HepG2 (cell line): ENCODE results near the gene RRP12. TPM values are rescaled to one million over a fixed set of nuclear protein-coding genes. Genes with fewer than 3 reads are reported as not detected.

ENCODE experiments used
- ATF1 ChIP-seq: IDR thresholded peaks from 2 replicates; pipeline ENCODE4 v1.6.1; 2016; ENCODE audit warnings: mild to moderate bottlenecking, control low read depth
- BORCS8-MEF2B ChIP-seq: sonication (generic); formaldehyde crosslinking; IDR thresholded peaks from 2 replicates; pipeline ENCODE4 v1.8.0; 2022; ENCODE audit warnings: mild to moderate bottlenecking, missing genetic modification reagents
- CBX2 ChIP-seq, 2 experiments: fragments of 200-600 bp in 1 of 2; sonication (generic); formaldehyde crosslinking in 1 of 2; IDR thresholded peaks; 2 replicates each; pipeline versions ENCODE4 v1.7.0 to v1.8.1; 2018 to 2022; ENCODE audit warnings: low read depth in 2 of 2, low read length in 1 of 2, mild to moderate bottlenecking in 1 of 2, missing genetic modification reagents in 1 of 2
- ELF1 ChIP-seq: sonication (generic); formaldehyde crosslinking; IDR thresholded peaks from 2 replicates; pipeline ENCODE4 v1.4.0; 2020; ENCODE audit warnings: missing genetic modification reagents
- FOXJ3 ChIP-seq: sonication (generic); formaldehyde crosslinking; IDR thresholded peaks from 2 replicates; pipeline ENCODE4 v1.4.0; 2020; ENCODE audit warnings: missing genetic modification reagents, mild to moderate bottlenecking, borderline replicate concordance
- HMG20B ChIP-seq: conservative IDR thresholded peaks from 2 replicates; pipeline ENCODE4 v1.6.1; 2016; ENCODE audit warnings: missing genetic modification reagents, missing compliant biosample characterization
- JUNB ChIP-seq: sonication (generic); formaldehyde crosslinking; IDR thresholded peaks from 2 replicates; pipeline ENCODE4 v1.8.0; 2022; ENCODE audit warnings: missing genetic modification reagents, mild to moderate bottlenecking, borderline replicate concordance
- KDM5B ChIP-seq: sonication (generic); formaldehyde crosslinking; IDR thresholded peaks from 2 replicates; pipeline ENCODE4 v1.4.0; 2020; ENCODE audit warnings: missing genetic modification reagents, mild to moderate bottlenecking, borderline replicate concordance
- KMT2B ChIP-seq: IDR thresholded peaks from 2 replicates; pipeline ENCODE4 v1.6.1; 2016; ENCODE audit warnings: missing genetic modification reagents, missing compliant biosample characterization
- MBNL3 ChIP-seq: fragments of 250-450 bp; sonication (Bioruptor Pico); conservative IDR thresholded peaks from 2 replicates; pipeline ENCODE4 v1.8.0; 2022; ENCODE audit warnings: mild to moderate bottlenecking, inconsistent platforms
- RBAK ChIP-seq: sonication (generic); formaldehyde crosslinking; IDR thresholded peaks from 2 replicates; pipeline ENCODE4 v1.5.1; 2020; ENCODE audit warnings: mild to moderate bottlenecking, missing genetic modification reagents
- SOX5 ChIP-seq: IDR thresholded peaks from 2 replicates; pipeline ENCODE4 v1.6.1; 2016; ENCODE audit warnings: borderline replicate concordance
- SRF ChIP-seq: IDR thresholded peaks from 2 replicates; pipeline ENCODE4 v1.6.1; 2011; ENCODE audit warnings: mild to moderate bottlenecking, low read depth, low read length, moderate library complexity
- ZNF160 ChIP-seq: sonication (generic); formaldehyde crosslinking; IDR thresholded peaks from 2 replicates; pipeline ENCODE4 v1.8.0; 2022; ENCODE audit warnings: mild to moderate bottlenecking, inconsistent platforms, missing genetic modification reagents
- ZNF274 ChIP-seq: sonication (generic); formaldehyde crosslinking; IDR thresholded peaks from 2 replicates; pipeline ENCODE4 v1.5.1; 2020; ENCODE audit warnings: mild to moderate bottlenecking, missing genetic modification reagents
- ZNF430 ChIP-seq: sonication (generic); formaldehyde crosslinking; IDR thresholded peaks from 2 replicates; pipeline ENCODE4 v1.9.0; 2021; ENCODE audit warnings: mild to moderate bottlenecking, missing genetic modification reagents
- ZNF496 ChIP-seq: sonication (generic); formaldehyde crosslinking; IDR thresholded peaks from 2 replicates; pipeline ENCODE4 v1.8.1; 2023; ENCODE audit warnings: mild to moderate bottlenecking, moderate library complexity, missing genetic modification reagents; ENCODE audit not compliant: insufficient replicate concordance
- ZNF546 ChIP-seq: sonication (generic); formaldehyde crosslinking; conservative IDR thresholded peaks from 2 replicates; pipeline ENCODE4 v1.8.1; 2023; ENCODE audit warnings: mild to moderate bottlenecking, missing genetic modification reagents
- ZNF577 ChIP-seq: sonication (generic); formaldehyde crosslinking; IDR thresholded peaks from 2 replicates; pipeline ENCODE4 v1.4.0; 2020; ENCODE audit warnings: mild to moderate bottlenecking, low read depth, missing genetic modification reagents, borderline replicate concordance
- ZNF788 ChIP-seq: sonication (generic); formaldehyde crosslinking; IDR thresholded peaks from 2 replicates; pipeline ENCODE4 v1.5.0; 2020; ENCODE audit warnings: mild to moderate bottlenecking, missing genetic modification reagents, borderline replicate concordance
- polyA plus RNA-seq, 8 experiments: library from polyadenylated mRNA; depleted of rRNA in 3 of 8; stranded (reverse) in 7 of 8; unstranded in 1 of 8; fragments of >200 nt; fragmentation: Illumina TruSeq in 4 of 8; extraction: Trizol in 4 of 8; gene quantifications; 2 replicates each; pipeline versions ENCODE4 v1.2.1 to v1.2.3, GENCODE V29; 2011 to 2016; ENCODE audit warnings: low read depth in 4 of 8, missing spikeins in 1 of 8, mixed read lengths in 1 of 8; ENCODE audit not compliant: insufficient read depth in 1 of 8
- total RNA-seq, 5 experiments: library from RNA; depleted of rRNA; stranded (reverse); fragments of >200 nt; fragmentation: Illumina TruSeq; extraction: Trizol; gene quantifications; 2 replicates each; pipeline ENCODE4 v1.2.3, GENCODE V29; 2016; ENCODE audit warnings: low read depth in 1 of 5
- TF ChIP-seq, protein P1 (sequence below): sonication (generic); formaldehyde crosslinking; IDR thresholded peaks from 2 replicates; pipeline ENCODE4 v1.4.0; 2020; ENCODE audit warnings: missing genetic modification reagents
- TF ChIP-seq, protein P2 (sequence below): IDR thresholded peaks from 2 replicates; pipeline ENCODE4 v1.6.1; 2016; ENCODE audit warnings: missing biosample characterization, missing genetic modification reagents, low read depth
- TF ChIP-seq, protein P3 (sequence below): sonication (generic); formaldehyde crosslinking; IDR thresholded peaks from 2 replicates; pipeline ENCODE4 v1.4.0; 2020; ENCODE audit warnings: mild to moderate bottlenecking, missing genetic modification reagents, borderline replicate concordance
- TF ChIP-seq, protein P4 (sequence below): sonication (generic); formaldehyde crosslinking; IDR thresholded peaks from 2 replicates; pipeline ENCODE4 v1.8.1; 2023; ENCODE audit warnings: mild to moderate bottlenecking, missing genetic modification reagents

Gene RRP12
- total and polyA plus RNA-seq, 2 of the 13 experiments (the other 11 are each of a cell fraction or from before 2014, with no cell fraction given): 13.2 to 39.4 TPM

DNA sequence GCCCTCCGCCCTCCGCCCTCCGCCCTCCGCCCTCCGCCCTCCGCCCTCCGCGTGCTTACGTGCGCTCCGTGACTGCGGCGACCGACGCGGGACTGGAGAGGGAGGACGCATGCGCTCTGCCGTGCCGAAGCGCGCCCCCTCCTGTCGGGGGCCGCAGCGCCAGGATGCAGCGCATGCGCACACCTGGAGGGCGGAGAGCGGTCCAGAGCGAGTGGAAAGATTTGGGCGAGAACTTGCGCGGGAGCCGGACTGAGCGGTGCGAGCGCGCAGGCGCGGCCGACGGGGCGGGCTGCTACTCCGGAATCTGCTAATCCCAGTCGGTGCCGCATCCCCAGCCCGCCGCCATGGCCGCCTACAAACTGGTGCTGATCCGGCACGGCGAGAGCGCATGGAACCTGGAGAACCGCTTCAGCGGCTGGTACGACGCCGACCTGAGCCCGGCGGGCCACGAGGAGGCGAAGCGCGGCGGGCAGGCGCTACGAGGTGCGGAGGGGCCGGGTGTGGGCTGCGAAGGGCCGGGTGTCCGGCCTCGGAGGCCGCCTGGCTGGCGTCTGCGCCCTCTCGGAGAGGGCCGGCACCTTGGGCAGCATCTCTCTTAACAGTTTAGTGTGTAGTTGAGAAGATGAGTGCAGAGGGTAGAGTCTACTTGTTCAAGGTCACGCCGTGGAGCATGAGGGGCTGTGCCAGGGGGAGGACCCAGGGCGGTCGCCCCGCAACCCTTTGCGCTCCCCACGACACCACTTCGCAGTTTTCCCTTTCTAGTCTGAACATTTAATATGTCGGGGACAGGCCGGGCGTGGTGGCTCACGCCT lies 25.0 kb upstream of the RRP12 start, which contains the start of gene PGAM1 (continued):
- TF ChIP-seq, protein P1, sequence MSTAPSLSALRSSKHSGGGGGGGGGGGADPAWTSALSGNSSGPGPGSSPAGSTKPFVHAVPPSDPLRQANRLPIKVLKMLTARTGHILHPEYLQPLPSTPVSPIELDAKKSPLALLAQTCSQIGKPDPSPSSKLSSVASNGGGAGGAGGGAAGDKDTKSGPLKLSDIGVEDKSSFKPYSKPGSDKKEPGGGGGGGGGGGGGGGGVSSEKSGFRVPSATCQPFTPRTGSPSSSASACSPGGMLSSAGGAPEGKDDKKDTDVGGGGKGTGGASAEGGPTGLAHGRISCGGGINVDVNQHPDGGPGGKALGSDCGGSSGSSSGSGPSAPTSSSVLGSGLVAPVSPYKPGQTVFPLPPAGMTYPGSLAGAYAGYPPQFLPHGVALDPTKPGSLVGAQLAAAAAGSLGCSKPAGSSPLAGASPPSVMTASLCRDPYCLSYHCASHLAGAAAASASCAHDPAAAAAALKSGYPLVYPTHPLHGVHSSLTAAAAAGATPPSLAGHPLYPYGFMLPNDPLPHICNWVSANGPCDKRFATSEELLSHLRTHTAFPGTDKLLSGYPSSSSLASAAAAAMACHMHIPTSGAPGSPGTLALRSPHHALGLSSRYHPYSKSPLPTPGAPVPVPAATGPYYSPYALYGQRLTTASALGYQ (CRISPR knock-in tag): no peak
- no peak for TF ChIP-seq RBAK (CRISPR knock-in tag)
- peak; percentile 52 for TF ChIP-seq KMT2B
- TF ChIP-seq MBNL3 (CRISPR knock-in tag): no peak
- no peak for TF ChIP-seq FOXJ3
- TF ChIP-seq ZNF274 (CRISPR knock-in tag): peak; percentile 21
- TF ChIP-seq CBX2 (IDR thresholded peaks at IDR 0.05; ENCODE audit: low read depth, low read length): no peak
- no peak for TF ChIP-seq CBX2 (CRISPR knock-in tag; IDR thresholded peaks at IDR 0.05; ENCODE audit: low read depth)
- 0 out of 2 replicates have a peak, but pooled peaks have one; percentile 34 for TF ChIP-seq ELF1 (CRISPR knock-in tag)
- peak; percentile 52; the same call in 1 of the 2 replicates for TF ChIP-seq ZNF788 (CRISPR knock-in tag)
- TF ChIP-seq ZNF496 (CRISPR knock-in tag): no peak
- TF ChIP-seq, protein P2, sequence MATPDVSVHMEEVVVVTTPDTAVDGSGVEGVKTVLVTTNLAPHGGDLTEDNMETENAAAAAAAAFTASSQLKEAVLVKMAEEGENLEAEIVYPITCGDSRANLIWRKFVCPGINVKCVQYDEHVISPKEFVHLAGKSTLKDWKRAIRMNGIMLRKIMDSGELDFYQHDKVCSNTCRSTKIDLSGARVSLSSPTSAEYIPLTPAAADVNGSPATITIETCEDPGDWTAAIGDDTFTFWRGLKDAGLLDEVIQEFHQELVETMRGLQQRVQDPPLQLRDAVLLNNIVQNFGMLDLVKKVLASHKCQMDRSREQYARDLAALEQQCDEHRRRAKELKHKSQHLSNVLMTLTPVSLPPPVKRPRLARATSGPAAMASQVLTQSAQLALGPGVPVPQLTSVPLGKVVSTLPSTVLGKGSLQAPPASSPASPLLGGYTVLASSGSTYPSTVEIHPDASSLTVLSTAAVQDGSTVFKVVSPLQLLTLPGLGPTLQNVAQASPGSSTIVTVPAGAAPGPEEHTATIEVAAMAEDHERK (CRISPR knock-in tag): peak; percentile 71
- TF ChIP-seq HMG20B: no peak
- TF ChIP-seq KDM5B: no peak; the same call in 1 of the 2 replicates
- TF ChIP-seq, protein P3, sequence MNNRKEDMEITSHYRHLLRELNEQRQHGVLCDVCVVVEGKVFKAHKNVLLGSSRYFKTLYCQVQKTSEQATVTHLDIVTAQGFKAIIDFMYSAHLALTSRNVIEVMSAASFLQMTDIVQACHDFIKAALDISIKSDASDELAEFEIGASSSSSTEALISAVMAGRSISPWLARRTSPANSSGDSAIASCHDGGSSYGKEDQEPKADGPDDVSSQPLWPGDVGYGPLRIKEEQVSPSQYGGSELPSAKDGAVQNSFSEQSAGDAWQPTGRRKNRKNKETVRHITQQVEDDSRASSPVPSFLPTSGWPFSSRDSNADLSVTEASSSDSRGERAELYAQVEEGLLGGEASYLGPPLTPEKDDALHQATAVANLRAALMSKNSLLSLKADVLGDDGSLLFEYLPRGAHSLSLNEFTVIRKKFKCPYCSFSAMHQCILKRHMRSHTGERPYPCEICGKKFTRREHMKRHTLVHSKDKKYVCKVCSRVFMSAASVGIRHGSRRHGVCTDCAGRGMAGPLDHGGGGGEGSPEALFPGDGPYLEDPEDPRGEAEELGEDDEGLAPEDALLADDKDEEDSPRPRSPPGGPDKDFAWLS (CRISPR knock-in tag): no peak
- TF ChIP-seq JUNB (CRISPR knock-in tag): no peak
- 0 out of 2 replicates have a peak, but pooled peaks have one; percentile 42 for TF ChIP-seq ZNF430 (CRISPR knock-in tag)
- TF ChIP-seq, protein P4, sequence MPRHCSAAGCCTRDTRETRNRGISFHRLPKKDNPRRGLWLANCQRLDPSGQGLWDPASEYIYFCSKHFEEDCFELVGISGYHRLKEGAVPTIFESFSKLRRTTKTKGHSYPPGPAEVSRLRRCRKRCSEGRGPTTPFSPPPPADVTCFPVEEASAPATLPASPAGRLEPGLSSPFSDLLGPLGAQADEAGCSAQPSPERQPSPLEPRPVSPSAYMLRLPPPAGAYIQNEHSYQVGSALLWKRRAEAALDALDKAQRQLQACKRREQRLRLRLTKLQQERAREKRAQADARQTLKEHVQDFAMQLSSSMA (CRISPR knock-in tag): no peak
- TF ChIP-seq SOX5 (CRISPR knock-in tag): peak; percentile 42; the same call in 1 of the 2 replicates
- TF ChIP-seq ZNF160 (CRISPR knock-in tag): no peak
- TF ChIP-seq ZNF577 (CRISPR knock-in tag): no peak
- TF ChIP-seq ZNF546 (CRISPR knock-in tag): no peak
- no peak for TF ChIP-seq SRF
- 0 out of 2 replicates have a peak, but pooled peaks have one; percentile 50 for TF ChIP-seq BORCS8-MEF2B (CRISPR knock-in tag)
- no peak for TF ChIP-seq ATF1
